GM12874 (cell line): ENCODE data around the gene RRP8.

Experiments used
- TF ChIP-seq, protein P1 (sequence below): IDR thresholded peaks from 2 replicates; pipeline ENCODE4 v1.5.1; 2011; ENCODE audit warnings: low read depth, mild to moderate bottlenecking, control low read depth, low read length, moderate library complexity; ENCODE audit not compliant: insufficient read depth

The RRP8 gene

DNA sequence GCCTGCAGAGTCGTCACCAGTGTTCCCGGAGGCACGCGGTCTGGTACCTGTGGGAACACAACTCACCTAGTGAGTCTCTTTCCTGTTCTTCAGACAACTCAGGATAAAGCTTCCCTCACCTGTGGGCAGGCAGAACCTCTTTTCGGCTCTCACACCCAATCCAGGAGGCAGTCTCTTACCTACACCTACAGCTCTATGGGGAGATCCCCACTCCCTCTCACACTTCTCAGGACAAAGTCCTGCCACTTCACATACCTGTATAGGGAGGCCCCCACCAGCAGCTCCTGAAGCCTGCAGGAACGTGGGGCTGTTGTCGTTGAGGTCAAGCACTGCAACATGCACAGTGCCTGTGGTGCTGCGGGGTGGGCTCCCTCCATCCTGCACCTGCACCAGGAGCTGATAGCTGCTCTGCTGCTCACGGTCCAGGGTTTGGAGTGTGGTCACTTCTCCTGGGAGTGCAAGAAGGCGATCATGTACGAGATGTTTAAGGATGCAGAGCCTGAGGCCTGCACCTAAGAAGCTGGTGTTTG is 28.0 kb upstream of the RRP8 start:
- TF ChIP-seq, protein P1, sequence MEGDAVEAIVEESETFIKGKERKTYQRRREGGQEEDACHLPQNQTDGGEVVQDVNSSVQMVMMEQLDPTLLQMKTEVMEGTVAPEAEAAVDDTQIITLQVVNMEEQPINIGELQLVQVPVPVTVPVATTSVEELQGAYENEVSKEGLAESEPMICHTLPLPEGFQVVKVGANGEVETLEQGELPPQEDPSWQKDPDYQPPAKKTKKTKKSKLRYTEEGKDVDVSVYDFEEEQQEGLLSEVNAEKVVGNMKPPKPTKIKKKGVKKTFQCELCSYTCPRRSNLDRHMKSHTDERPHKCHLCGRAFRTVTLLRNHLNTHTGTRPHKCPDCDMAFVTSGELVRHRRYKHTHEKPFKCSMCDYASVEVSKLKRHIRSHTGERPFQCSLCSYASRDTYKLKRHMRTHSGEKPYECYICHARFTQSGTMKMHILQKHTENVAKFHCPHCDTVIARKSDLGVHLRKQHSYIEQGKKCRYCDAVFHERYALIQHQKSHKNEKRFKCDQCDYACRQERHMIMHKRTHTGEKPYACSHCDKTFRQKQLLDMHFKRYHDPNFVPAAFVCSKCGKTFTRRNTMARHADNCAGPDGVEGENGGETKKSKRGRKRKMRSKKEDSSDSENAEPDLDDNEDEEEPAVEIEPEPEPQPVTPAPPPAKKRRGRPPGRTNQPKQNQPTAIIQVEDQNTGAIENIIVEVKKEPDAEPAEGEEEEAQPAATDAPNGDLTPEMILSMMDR = no peak

DNA sequence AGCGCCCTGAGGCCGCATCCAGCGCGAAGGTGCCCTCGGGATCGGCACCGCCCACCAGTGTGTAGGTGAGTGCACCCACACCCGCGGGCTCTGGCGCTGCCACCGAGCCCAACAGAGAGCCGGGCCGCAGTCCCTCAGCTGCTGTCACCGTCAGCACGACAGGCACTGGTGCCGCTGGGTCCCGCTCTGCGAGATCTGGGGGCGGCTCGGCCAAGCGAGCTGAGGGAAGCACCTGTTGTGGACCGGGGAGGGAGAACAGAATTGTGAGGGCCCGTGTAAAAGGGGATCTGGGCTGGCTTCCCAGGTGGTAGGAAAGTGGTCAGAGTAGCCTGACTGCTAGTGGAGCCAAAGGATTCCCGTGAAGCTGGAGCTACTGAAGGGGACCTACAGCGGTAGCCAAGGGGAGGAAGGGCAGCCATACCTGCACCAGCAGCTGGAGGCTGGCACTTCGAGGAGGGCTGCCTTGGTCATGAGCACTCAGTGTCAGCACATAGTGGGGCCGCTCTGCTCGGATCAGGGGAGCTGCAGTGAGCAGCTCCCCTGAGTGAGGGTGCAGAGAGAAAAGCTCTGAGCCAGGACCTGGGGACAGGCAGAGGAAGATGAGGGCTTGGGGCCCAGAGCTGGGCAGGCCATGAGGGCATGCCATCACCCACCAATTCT is 27.3 kb upstream of the RRP8 start:
- TF ChIP-seq, protein P1 = no peak

DNA sequence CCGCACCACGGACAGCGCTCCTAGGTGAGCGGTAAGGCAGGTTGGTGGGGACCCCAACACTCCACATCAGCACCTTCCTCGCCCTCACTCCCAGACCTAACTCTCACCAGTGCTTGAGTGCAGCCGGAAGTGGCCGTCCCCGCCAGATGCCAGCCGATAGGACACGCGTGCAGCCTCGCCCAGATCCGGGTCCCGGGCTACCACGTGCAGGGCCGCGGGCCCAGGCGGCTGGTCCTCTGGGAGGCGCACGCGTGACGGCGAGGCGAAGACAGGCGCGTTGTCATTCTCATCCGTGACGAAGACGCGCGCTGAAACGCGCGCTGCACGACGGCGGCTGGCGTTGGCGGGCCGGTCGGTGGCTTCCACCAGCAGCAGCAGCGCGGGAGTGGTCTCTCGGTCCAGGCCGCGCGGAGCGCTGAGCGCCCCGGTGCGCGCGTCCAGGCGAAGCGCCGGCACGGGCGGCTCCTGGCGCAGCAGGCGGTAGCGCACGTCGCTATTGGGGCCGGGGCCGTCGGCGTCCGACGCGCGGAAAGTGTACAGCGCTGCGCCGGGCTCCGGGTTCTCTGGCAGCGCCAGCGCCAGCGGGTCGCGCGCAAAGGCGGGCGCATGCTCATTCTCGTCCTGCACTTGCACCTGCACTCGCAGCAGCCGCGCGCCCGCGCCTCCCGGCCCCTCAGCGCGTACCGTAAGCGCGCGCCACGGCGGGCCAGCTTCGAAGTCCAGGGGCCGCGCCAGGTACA is 26.6 kb upstream of the RRP8 start:
- TF ChIP-seq, protein P1 = no peak

GRCh38 chr11:6629573-6629891 is 26.1 kb upstream of the RRP8 start:
- TF ChIP-seq, protein P1 = no peak

DNA sequence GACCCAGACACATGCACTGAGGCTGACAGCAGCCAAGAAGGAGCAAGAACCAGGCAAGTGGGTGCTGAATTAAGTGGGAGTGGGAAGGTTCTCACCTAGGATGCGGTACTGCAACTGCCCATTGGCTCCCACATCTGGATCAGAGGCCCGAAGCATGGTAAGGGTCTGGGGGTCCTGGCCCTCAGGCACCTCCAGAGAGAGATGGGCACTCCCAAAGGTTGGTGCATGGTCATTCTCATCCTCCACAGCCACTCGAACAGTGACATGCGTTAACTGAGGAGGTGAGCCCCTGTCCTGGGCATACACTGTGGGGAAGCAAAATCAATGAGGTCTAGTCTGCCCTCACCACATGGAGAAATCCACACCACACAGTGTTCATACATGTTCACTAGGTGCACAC is 25.1 kb upstream of the RRP8 start:
- TF ChIP-seq, protein P1 = no peak

- TF ChIP-seq, protein P1 = no peak
These were observed 24.4 kb upstream of the RRP8 start for GRCh38 chr11:6627762-6628241.

DNA sequence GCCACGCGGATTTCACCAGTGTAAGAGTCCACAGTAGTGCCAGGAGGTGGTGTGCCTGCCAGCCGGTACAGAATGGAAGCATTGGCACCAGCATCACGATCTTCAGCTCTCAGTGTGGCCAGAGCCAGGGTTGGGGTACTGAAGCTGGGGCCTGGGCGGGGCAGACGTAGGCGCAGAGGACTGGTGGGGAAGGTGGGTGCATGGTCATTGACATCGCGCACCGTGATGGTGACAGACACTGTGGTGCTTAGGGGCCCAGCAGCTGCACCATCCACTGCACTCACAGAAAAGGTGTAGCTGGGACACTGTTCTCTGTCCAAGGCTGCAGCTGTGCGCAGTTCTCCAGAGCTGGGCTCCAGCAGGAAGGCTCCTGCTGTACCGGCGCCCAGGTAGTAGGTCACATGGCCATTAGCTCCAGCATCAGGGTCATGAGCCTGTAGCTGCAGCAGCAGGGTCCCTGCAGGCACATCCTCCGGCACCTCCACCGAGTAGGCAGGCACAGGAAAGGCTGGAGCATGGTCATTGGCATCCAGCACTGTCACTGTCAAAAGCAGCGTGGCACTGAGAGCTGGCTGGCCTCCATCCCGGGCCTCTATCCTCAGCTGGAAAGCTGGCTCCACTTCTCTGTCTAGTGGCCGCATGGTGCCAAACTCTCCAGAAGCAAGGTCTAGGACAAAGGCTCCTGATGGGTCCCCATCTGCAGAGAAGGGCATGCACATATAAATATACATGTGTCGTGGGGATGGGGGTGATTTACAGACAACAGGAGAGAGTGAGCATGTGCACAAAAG is 23.8 kb upstream of the RRP8 start:
- TF ChIP-seq, protein P1 = no peak
